ENCODE data around the gene HS6ST3. TPM values are rescaled to one million over a fixed set of nuclear protein-coding genes. Genes with fewer than 3 reads are reported as not detected.

Gene HS6ST3
- polyA plus RNA-seq, 2 donors = 0.12 to 0.25 TPM

DNA sequence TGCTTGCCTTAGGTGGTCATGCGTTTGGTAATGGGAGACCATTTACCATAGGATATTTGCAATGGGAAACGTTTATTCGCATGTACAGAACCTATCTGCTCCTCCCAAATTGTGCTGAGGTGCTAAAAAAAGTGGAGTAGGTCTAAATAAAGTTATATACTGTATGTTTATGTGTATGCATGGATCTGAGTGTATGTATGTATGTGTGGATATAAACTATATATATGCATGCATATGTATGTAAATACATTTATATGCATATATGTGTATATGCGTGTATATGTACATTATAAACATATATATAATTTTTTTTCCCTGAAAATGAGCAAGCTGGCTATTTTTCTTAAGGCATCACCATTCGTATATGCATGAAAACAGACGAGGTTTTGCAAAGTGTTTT is 95.9 kb downstream of the HS6ST3 start:
- H3K36me3 ChIP-seq (ENCODE audit: control insufficient read depth in 2 of 2, insufficient read depth in 2 of 2, low read length in 1 of 2) = no peaks in the 10 kb centered on the region
- H3K4me1 ChIP-seq (ENCODE audit: control insufficient read depth in 2 of 2, insufficient read depth in 2 of 2, low read length in 1 of 2) = no peaks in the 10 kb centered on the region
- no peak overlapping the region for H3K27ac ChIP-seq (ENCODE audit: low read depth in 2 of 2, low read length in 1 of 2)
- H3K9me3 ChIP-seq (ENCODE audit: control insufficient read depth in 2 of 2, insufficient read depth in 1 of 2, low read depth in 1 of 2, low read length in 1 of 2) = no peaks in the 10 kb centered on the region
- H3K4me3 ChIP-seq (ENCODE audit: low read depth in 1 of 2, low read length in 2 of 2) = no peak overlapping the region
- 81 to 84% methylated on average over 6 of the region's 6 CpGs for WGBS, 2 donors
- H3K27me3 ChIP-seq (ENCODE audit: control insufficient read depth in 1 of 2, insufficient read depth in 2 of 2, low read length in 2 of 2) = no peaks in the 10 kb centered on the region

DNA sequence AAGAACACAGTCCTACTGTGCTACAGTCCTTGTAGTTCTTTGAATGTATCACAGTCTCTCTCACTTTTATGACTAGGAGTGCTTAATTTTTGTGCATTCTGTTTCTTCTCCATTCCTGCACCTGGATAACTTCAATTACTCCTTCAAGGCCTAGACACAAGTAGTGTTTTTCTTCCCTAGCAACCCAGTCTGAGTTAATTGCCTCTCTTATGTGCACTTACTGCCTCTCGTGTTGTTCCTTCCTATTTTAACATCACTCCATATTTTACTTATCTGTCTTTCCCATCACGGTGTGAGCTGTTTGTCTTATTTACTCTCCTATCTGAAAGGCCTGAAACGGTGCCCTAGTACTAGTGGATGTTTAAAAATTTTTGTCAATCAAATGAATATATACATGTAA is 101.5 kb downstream of the HS6ST3 start:
- no peak overlapping the region for H3K4me3 ChIP-seq (ENCODE audit: low read depth in 1 of 2, low read length in 2 of 2)
- H3K27me3 ChIP-seq (ENCODE audit: control insufficient read depth in 1 of 2, insufficient read depth in 2 of 2, low read length in 2 of 2) = no peaks in the 10 kb centered on the region
- H3K36me3 ChIP-seq (ENCODE audit: control insufficient read depth in 2 of 2, insufficient read depth in 2 of 2, low read length in 1 of 2) = no peaks in the 10 kb centered on the region
- 40 to 42% methylated on average over 3 of the region's 3 CpGs for WGBS, 2 donors
- H3K9me3 ChIP-seq (ENCODE audit: control insufficient read depth in 2 of 2, insufficient read depth in 1 of 2, low read depth in 1 of 2, low read length in 1 of 2) = no peaks in the 10 kb centered on the region
- no peak overlapping the region for H3K27ac ChIP-seq (ENCODE audit: low read depth in 2 of 2, low read length in 1 of 2)
- no peaks in the 10 kb centered on the region for H3K4me1 ChIP-seq (ENCODE audit: control insufficient read depth in 2 of 2, insufficient read depth in 2 of 2, low read length in 1 of 2)

- no peaks in the 10 kb centered on the region for H3K36me3 ChIP-seq (ENCODE audit: control insufficient read depth in 2 of 2, insufficient read depth in 2 of 2, low read length in 1 of 2)
- no peak overlapping the region for H3K4me3 ChIP-seq (ENCODE audit: low read depth in 1 of 2, low read length in 2 of 2)
- no peaks in the 10 kb centered on the region for H3K9me3 ChIP-seq (ENCODE audit: control insufficient read depth in 2 of 2, insufficient read depth in 1 of 2, low read depth in 1 of 2, low read length in 1 of 2)
- no peaks in the 10 kb centered on the region for H3K27me3 ChIP-seq (ENCODE audit: control insufficient read depth in 1 of 2, insufficient read depth in 2 of 2, low read length in 2 of 2)
- no peak overlapping the region for H3K27ac ChIP-seq (ENCODE audit: low read depth in 2 of 2, low read length in 1 of 2)
- 29 to 42% methylated on average over 5 of the region's 5 CpGs for WGBS, 2 donors
- no peaks in the 10 kb centered on the region for H3K4me1 ChIP-seq (ENCODE audit: control insufficient read depth in 2 of 2, insufficient read depth in 2 of 2, low read length in 1 of 2)
Measured at GRCh38 chr13:96193728-96194310, 103.9 kb downstream of the HS6ST3 start.

GRCh38 chr13:96198038-96198437 is 108.1 kb downstream of the HS6ST3 start:
- no peaks in the 10 kb centered on the region for H3K27me3 ChIP-seq (ENCODE audit: control insufficient read depth in 1 of 2, insufficient read depth in 2 of 2, low read length in 2 of 2)
- H3K4me1 ChIP-seq (ENCODE audit: control insufficient read depth in 2 of 2, insufficient read depth in 2 of 2, low read length in 1 of 2) = no peaks in the 10 kb centered on the region
- 78 to 80% methylated on average over 5 of the region's 5 CpGs for WGBS, 2 donors

GRCh38 chr13:96199315-96199714 is 109.4 kb downstream of the HS6ST3 start:
- 83% methylated on average over 3 of the region's 3 CpGs for WGBS, 2 donors
- H3K9me3 ChIP-seq (ENCODE audit: control insufficient read depth in 2 of 2, insufficient read depth in 1 of 2, low read depth in 1 of 2, low read length in 1 of 2) = no peaks in the 10 kb centered on the region
- H3K4me3 ChIP-seq (ENCODE audit: low read depth in 1 of 2, low read length in 2 of 2) = no peak overlapping the region
- no peaks in the 10 kb centered on the region for H3K27me3 ChIP-seq (ENCODE audit: control insufficient read depth in 1 of 2, insufficient read depth in 2 of 2, low read length in 2 of 2)
- no peaks in the 10 kb centered on the region for H3K4me1 ChIP-seq (ENCODE audit: control insufficient read depth in 2 of 2, insufficient read depth in 2 of 2, low read length in 1 of 2)
- H3K36me3 ChIP-seq (ENCODE audit: control insufficient read depth in 2 of 2, insufficient read depth in 2 of 2, low read length in 1 of 2) = no peaks in the 10 kb centered on the region
- no peak overlapping the region for H3K27ac ChIP-seq (ENCODE audit: low read depth in 2 of 2, low read length in 1 of 2)

More at GRCh38 chr13:96198038-96198437, 108.1 kb downstream of the HS6ST3 start:
- no peaks in the 10 kb centered on the region for H3K9me3 ChIP-seq (ENCODE audit: control insufficient read depth in 2 of 2, insufficient read depth in 1 of 2, low read depth in 1 of 2, low read length in 1 of 2)
- no peak overlapping the region for H3K4me3 ChIP-seq (ENCODE audit: low read depth in 1 of 2, low read length in 2 of 2)
- no peak overlapping the region for H3K27ac ChIP-seq (ENCODE audit: low read depth in 2 of 2, low read length in 1 of 2)
- H3K36me3 ChIP-seq (ENCODE audit: control insufficient read depth in 2 of 2, insufficient read depth in 2 of 2, low read length in 1 of 2) = no peaks in the 10 kb centered on the region

GRCh38 chr13:96200810-96201209 is 110.9 kb downstream of the HS6ST3 start:
- Histone ChIP-seq H3K36me3 (ENCODE audit: control insufficient read depth in 2 of 2, insufficient read depth in 2 of 2, low read length in 1 of 2) (no peaks in the 10 kb centered on the region), H3K27ac (ENCODE audit: low read depth in 2 of 2, low read length in 1 of 2) (no peak overlapping the region), H3K4me3 (ENCODE audit: low read depth in 1 of 2, low read length in 2 of 2) (no peak overlapping the region), H3K4me1 (ENCODE audit: control insufficient read depth in 2 of 2, insufficient read depth in 2 of 2, low read length in 1 of 2) (no peaks in the 10 kb centered on the region), H3K9me3 (ENCODE audit: control insufficient read depth in 2 of 2, insufficient read depth in 1 of 2, low read depth in 1 of 2, low read length in 1 of 2) (no peaks in the 10 kb centered on the region), H3K27me3 (ENCODE audit: control insufficient read depth in 1 of 2, insufficient read depth in 2 of 2, low read length in 2 of 2) (no peaks in the 10 kb centered on the region)
- WGBS, 2 donors = 67 to 68% methylated on average over 6 of the region's 6 CpGs

GRCh38 chr13:96202315-96202714 is 112.4 kb downstream of the HS6ST3 start:
- Histone ChIP-seq H3K4me3 (ENCODE audit: low read depth in 1 of 2, low read length in 2 of 2) (no peak overlapping the region), H3K27ac (ENCODE audit: low read depth in 2 of 2, low read length in 1 of 2) (no peak overlapping the region), H3K27me3 (ENCODE audit: control insufficient read depth in 1 of 2, insufficient read depth in 2 of 2, low read length in 2 of 2) (no peaks in the 10 kb centered on the region), H3K36me3 (ENCODE audit: control insufficient read depth in 2 of 2, insufficient read depth in 2 of 2, low read length in 1 of 2) (no peaks in the 10 kb centered on the region), H3K9me3 (ENCODE audit: control insufficient read depth in 2 of 2, insufficient read depth in 1 of 2, low read depth in 1 of 2, low read length in 1 of 2) (no peaks in the 10 kb centered on the region), H3K4me1 (ENCODE audit: control insufficient read depth in 2 of 2, insufficient read depth in 2 of 2, low read length in 1 of 2) (no peaks in the 10 kb centered on the region)
- WGBS, 2 donors = 72 to 77% methylated on average over 5 of the region's 5 CpGs

DNA sequence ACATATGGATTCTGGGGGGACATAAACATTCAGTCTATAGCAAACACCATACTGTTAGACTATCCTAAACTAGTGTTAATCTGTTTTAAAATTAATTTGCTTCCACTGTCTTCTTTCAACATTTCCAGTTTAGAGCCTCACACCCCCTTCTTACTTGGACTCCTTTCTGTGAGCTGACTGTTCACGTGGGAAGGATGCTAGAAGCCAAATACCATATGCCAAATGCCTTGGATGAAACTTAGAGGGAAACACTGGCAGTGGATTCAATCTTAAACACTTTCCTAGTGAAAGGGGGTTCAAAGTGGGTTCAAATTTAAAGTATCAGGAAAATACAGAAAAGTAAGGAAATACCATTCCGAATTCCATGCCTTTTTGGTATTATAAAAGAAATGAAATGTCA is 113.6 kb downstream of the HS6ST3 start:
- Histone ChIP-seq H3K9me3 (ENCODE audit: control insufficient read depth in 2 of 2, insufficient read depth in 1 of 2, low read depth in 1 of 2, low read length in 1 of 2) (no peaks in the 10 kb centered on the region), H3K27me3 (ENCODE audit: control insufficient read depth in 1 of 2, insufficient read depth in 2 of 2, low read length in 2 of 2) (no peaks in the 10 kb centered on the region), H3K4me3 (ENCODE audit: low read depth in 1 of 2, low read length in 2 of 2) (no peak overlapping the region), H3K27ac (ENCODE audit: low read depth in 2 of 2, low read length in 1 of 2) (no peak overlapping the region), H3K4me1 (ENCODE audit: control insufficient read depth in 2 of 2, insufficient read depth in 2 of 2, low read length in 1 of 2) (no peaks in the 10 kb centered on the region), H3K36me3 (ENCODE audit: control insufficient read depth in 2 of 2, insufficient read depth in 2 of 2, low read length in 1 of 2) (no peaks in the 10 kb centered on the region)
- WGBS, 2 donors = 73 to 79% methylated on average over 2 of the region's 2 CpGs

- Histone ChIP-seq H3K36me3 (ENCODE audit: control insufficient read depth in 2 of 2, insufficient read depth in 2 of 2, low read length in 1 of 2) (no peaks in the 10 kb centered on the region), H3K9me3 (ENCODE audit: control insufficient read depth in 2 of 2, insufficient read depth in 1 of 2, low read depth in 1 of 2, low read length in 1 of 2) (no peaks in the 10 kb centered on the region), H3K4me1 (ENCODE audit: control insufficient read depth in 2 of 2, insufficient read depth in 2 of 2, low read length in 1 of 2) (no peaks in the 10 kb centered on the region), H3K4me3 (ENCODE audit: low read depth in 1 of 2, low read length in 2 of 2) (no peak overlapping the region), H3K27me3 (ENCODE audit: control insufficient read depth in 1 of 2, insufficient read depth in 2 of 2, low read length in 2 of 2) (no peaks in the 10 kb centered on the region), H3K27ac (ENCODE audit: low read depth in 2 of 2, low read length in 1 of 2) (no peak overlapping the region)
- whole genome bisulfite sequencing, 2 donors = 69 to 76% methylated on average over 11 of the region's 11 CpGs
Measured at GRCh38 chr13:96214824-96215445, 125.0 kb downstream of the HS6ST3 start.

GRCh38 chr13:96216543-96216942 is 126.6 kb downstream of the HS6ST3 start:
- H3K27ac ChIP-seq (ENCODE audit: low read depth in 2 of 2, low read length in 1 of 2) = no peak overlapping the region
- WGBS, 2 donors = 85 to 87% methylated on average over 6 of the region's 6 CpGs
- H3K36me3 ChIP-seq (ENCODE audit: control insufficient read depth in 2 of 2, insufficient read depth in 2 of 2, low read length in 1 of 2) = no peaks in the 10 kb centered on the region
- no peaks in the 10 kb centered on the region for H3K9me3 ChIP-seq (ENCODE audit: control insufficient read depth in 2 of 2, insufficient read depth in 1 of 2, low read depth in 1 of 2, low read length in 1 of 2)
- no peaks in the 10 kb centered on the region for H3K27me3 ChIP-seq (ENCODE audit: control insufficient read depth in 1 of 2, insufficient read depth in 2 of 2, low read length in 2 of 2)
- H3K4me1 ChIP-seq (ENCODE audit: control insufficient read depth in 2 of 2, insufficient read depth in 2 of 2, low read length in 1 of 2) = no peaks in the 10 kb centered on the region
- H3K4me3 ChIP-seq (ENCODE audit: low read depth in 1 of 2, low read length in 2 of 2) = no peak overlapping the region

Measured in esophagus (tissue), 2 donors.